Activated naive CD4-positive, alpha-beta T cell treated with anti-CD3 and anti-CD28 coated beads, Interleukin-2, amount 50 U/mL, for 16 hours (primary cell): ENCODE data around the gene TIPARP.
"Not testable (repeated sequence)": the region's sequence is repeated elsewhere in the genome, so short reads cannot be mapped to it uniquely, and the experiment has no call there.

ENCODE experiments used
- DNase-seq: peaks from one replicate; pipeline ENCODE4 v3.0.0-alpha.2; 2020

The TIPARP gene

GRCh38 chr3:156678197-156678596 is 3.8 kb downstream of the TIPARP start:
- no peak for DNase-seq

GRCh38 chr3:156680243-156680914 is 6.0 kb downstream of the TIPARP start:
- no peak for DNase-seq

DNA sequence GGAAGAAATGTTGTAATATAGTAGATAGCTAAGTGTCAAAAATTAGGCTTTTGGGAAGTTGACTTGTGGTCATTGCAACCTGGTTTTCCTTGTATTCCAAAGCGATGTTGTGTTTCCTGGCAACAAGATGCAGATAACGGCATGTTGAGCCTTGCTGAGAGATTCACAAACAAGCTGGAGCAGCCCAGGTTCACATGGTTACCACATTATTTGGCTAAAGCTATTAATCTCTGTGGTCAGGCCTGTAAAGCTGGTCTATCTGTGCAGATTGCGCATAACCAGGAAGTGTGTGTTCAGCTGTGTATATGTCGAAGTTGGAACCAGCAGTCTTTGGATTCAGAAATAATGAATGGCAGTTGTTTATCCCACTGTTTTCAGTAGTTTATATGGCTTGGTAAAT is 6.6 kb downstream of the TIPARP start:
- no peak for DNase-seq

DNA sequence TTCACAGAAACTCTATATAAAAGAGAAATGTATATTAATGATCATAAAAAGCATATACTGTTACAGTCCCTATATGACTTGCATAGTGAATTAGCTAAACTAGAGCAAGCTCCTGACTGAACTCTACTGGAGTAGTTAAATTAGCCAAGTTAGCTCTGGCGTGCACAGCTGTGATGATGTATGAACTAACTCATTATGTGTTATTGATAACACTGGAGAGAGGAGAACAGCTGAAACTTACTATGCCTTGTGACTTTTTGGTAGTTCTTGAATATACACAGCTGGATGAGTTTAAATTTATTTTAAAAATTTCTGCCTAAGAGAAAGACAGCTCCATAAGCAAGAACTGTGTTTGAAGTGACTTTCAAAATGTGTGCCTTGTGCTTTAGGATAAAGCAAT is 8.1 kb downstream of the TIPARP start:
- DNase-seq = no peak

GRCh38 chr3:156682963-156683362 is 8.6 kb downstream of the TIPARP start:
- DNase-seq = no peak

GRCh38 chr3:156685198-156685597 is 10.8 kb downstream of the TIPARP start:
- no peak for DNase-seq

DNA sequence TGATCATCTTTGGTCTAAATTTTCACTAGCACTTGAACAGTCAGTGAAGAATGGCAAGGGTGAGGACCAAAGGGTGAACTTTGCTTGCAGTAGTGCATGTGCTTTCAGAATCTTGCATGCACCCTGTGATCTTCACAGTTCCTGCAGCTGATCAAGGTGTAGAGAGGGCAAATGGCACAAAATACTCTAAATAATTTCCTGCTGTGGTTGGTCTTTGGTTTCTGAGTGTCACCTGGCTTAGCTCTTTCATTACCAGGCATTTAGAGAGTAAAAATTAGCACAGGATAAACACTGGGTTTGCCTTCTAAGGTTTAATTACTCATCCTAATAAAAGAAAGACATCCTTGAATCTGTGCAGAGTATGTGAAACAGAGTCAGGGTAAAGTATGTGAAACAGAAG is 11.4 kb downstream of the TIPARP start:
- DNase-seq = no peak

GRCh38 chr3:156687023-156687422 is 12.6 kb downstream of the TIPARP start:
- DNase-seq = no peak

DNA sequence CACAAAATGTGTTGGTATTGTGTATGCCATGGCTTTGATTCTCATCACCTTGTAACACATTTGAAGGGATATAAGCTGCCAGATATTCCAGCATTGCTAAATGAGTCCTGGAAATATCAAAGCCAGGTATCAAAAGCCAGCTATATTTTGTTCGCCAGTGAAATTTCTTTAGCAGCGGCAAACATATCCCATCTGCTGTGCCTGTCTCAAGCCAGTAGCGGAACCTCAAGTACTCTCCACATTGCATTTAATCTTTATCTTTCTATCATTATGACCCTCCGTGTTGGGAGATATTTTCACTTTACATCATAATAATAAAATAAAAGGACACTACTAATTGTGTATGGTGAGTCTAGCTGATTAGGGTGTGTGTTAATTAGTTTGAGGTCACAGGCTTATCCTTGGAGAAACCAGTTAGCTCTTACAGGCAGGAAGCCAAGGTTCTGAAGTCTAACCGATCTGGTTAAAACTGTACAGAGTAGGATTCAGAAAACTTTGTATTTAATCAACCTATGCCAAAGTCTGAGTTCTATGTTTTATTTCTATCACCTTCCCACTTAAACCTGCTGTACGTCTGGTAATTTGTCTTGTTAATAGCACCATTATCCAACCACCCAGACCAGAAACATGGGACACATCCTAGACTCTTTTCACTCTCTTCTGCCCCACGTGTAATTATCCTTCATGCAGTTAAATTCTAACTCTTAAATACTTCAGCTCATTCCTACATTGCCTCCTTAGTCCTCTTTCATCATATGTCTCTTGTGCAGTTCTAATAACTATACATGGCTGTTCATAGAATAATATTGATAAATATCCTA is 14.5 kb downstream of the TIPARP start:
- no peak for DNase-seq

- DNase-seq = no peak
Measured at GRCh38 chr3:156689608-156690007, 15.2 kb downstream of the TIPARP start.

- DNase-seq = no peak
Measured at GRCh38 chr3:156691920-156692319, 17.5 kb downstream of the TIPARP start.

DNA sequence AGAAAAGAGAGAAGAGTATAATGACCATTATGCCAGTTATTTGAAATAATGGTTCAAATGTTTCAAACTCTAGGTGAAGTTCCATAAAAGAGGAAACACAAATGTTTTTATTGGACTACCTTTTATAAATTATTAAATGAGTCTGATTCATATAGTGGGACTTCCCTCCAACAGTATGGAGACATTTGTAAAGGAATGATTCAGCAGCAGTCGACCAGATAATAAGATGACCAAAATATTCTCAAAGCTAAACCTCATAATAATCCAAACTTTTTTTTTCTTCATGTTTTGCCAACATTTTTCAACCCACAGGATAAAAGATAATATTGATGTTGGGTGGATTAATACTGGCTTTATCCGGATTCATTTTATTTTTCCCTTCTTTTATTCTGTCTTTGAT is 18.8 kb downstream of the TIPARP start:
- DNase-seq = no peak

- DNase-seq = no peak
Measured at GRCh38 chr3:156694536-156694935, 20.1 kb downstream of the TIPARP start.

GRCh38 chr3:156702367-156702766 is 28.0 kb downstream of the TIPARP start:
- no peak for DNase-seq

- no peak for DNase-seq
Measured at GRCh38 chr3:156704370-156705036, 30.1 kb downstream of the TIPARP start.

GRCh38 chr3:156705761-156706616 is 31.6 kb downstream of the TIPARP start:
- DNase-seq = no peak

- DNase-seq = no peak
Measured at GRCh38 chr3:156707588-156707987, 33.2 kb downstream of the TIPARP start.

GRCh38 chr3:156710429-156710828 is 36.0 kb downstream of the TIPARP start:
- no peak for DNase-seq

- no peak for DNase-seq
Measured at GRCh38 chr3:156711113-156711512, 36.7 kb downstream of the TIPARP start.

GRCh38 chr3:156711944-156712343 is 37.6 kb downstream of the TIPARP start:
- DNase-seq = not testable (repeated sequence)

GRCh38 chr3:156716105-156716862 is 41.9 kb downstream of the TIPARP start:
- no peak for DNase-seq

DNA sequence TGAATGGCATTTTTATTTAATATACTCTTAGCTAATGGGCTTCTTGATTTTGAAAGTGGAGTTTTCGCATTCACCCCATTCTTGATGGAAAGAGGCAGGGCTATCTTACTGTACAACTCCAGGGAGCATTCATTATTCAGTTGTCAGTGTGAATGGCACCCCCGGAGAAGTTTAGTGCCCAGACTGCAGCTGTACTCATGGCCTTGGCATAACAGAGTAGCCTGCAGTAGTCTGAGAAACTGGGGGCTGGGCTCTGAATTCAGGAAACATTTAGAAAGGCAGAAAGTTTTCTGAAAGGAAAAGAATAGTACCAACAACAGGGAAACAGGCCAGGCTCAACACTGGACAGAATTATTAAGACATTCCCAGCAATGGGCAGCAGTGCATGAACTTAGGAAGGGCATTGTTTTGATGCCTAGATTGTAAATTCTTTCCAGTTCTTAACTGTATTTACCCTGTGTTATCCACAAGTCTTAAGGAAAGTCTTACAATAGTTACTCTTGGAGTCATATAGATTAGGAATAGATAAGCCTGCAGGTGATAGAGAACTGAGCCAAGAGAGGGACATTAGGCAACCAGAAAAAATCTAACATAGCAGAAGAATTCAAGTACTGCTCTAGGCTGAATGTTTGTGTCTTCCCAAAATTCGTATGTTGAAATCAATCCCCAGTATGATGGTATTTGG is 44.4 kb downstream of the TIPARP start:
- no peak for DNase-seq
